Measurements from ENCODE around the gene ARSB.

GRCh38 chr5:78755822-78756429 lies 229.2 kb downstream of the ARSB start:
- no peak for TF ChIP-seq POLR2A (IDR thresholded peaks at IDR 0.05)
- TF ChIP-seq CTCF (IDR thresholded peaks at IDR 0.05), result no peak
- TF ChIP-seq EP300 (IDR thresholded peaks at IDR 0.05; ENCODE audit: low read depth), result no peak

All from transverse colon (tissue), 3 donors.